Activated CD4-positive, alpha-beta T cell treated with anti-CD3 and anti-CD28 coated beads for 48 hours (primary cell): ENCODE results near the gene NOC2L.
"Not testable (repeated sequence)": the region's sequence is repeated elsewhere in the genome, so short reads cannot be mapped to it uniquely, and the experiment has no call there.

ENCODE experiments used
- DNase-seq: peaks from one replicate; pipeline ENCODE4 v3.0.0-alpha.2; 2020

Gene NOC2L

GRCh38 chr1:897951-898350, 61.1 kb downstream of the NOC2L start:
- not testable (repeated sequence) for DNase-seq

- no peak for DNase-seq
Observed at GRCh38 chr1:897226-897625, 61.8 kb downstream of the NOC2L start.
